GM19328 (cell line): ENCODE measurements around the gene TYRP1.
"Not testable (repeated sequence)": the region's sequence is repeated elsewhere in the genome, so short reads cannot be mapped to it uniquely, and the experiment has no call there.

Experiments used
- ATAC-seq: cut with Tn5 transposase; IDR thresholded peaks from one replicate; pipeline ENCODE4 v1.9.1; 2021; ENCODE audit warnings: mild to moderate bottlenecking, moderate library complexity; ENCODE audit not compliant: unreplicated experiment

TYRP1 gene, protein sequence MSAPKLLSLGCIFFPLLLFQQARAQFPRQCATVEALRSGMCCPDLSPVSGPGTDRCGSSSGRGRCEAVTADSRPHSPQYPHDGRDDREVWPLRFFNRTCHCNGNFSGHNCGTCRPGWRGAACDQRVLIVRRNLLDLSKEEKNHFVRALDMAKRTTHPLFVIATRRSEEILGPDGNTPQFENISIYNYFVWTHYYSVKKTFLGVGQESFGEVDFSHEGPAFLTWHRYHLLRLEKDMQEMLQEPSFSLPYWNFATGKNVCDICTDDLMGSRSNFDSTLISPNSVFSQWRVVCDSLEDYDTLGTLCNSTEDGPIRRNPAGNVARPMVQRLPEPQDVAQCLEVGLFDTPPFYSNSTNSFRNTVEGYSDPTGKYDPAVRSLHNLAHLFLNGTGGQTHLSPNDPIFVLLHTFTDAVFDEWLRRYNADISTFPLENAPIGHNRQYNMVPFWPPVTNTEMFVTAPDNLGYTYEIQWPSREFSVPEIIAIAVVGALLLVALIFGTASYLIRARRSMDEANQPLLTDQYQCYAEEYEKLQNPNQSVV

GRCh38 chr9:12693141-12693540 is at the start of gene TYRP1:
Gene TYRP1 (plus strand): TSS chr9:12693385. CDS start chr9:12693997, 612 bp downstream.
- no peak for ATAC-seq

GRCh38 chr9:12643686-12644085 is 49.5 kb upstream of the TYRP1 start:
- no peak for ATAC-seq

DNA sequence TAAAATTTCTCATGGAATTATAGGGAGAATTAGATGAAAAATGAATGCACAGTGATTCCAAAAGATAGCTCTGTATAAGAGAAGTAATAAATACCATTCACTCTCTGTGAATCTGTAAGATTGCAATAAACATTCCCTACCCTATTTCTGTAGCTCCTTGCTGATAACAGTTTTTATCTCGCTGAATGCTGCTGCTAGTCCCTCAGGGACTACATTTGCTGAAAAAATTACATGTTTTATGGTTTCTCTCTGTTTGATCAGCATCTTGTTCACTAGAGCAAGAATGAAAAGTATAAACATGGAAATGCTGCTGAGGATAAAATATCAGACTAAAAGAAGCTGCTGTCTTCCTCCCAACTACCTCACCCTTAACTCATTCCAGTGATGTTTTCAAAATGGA is 44.3 kb upstream of the TYRP1 start:
- ATAC-seq = no peak

- no peak for ATAC-seq
Measured at GRCh38 chr9:12651125-12651524, 42.1 kb upstream of the TYRP1 start.

DNA sequence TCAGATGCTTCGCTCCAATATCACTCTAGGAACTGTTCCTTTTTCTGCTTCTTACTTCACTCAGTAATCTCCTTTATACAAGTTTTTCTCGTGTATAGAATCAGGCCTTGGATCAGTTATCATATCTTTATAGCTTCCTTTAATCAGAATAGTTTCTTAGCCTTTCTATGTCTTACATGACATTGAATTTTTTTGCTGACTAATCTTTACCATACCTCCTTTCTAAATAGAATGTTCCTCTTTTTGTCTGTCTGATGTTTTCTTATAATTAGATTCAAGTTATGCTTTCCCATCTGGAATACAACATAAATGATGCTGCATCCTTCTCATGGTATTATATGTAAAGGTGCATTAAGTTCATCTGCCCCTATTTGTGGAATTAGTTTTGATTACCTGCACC is 40.2 kb upstream of the TYRP1 start:
- ATAC-seq = no peak

DNA sequence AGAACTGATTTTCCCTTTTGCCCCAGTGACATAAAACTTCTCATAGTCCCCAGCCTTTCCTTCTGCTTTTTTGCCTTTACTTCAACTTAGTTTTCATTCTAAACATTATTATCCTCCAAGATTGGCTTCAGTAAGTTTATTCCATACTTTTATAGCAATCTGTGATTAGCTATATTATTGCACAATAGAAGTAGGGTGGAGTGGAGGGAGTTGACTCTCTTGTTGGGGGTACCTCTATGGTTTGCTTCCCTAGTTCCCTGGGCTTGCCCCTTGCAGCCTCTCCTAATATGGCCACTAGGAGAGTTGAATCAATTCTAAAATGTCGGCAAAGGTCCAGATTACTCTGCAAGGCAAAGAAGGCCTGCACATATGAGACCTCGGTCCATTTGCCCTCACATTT is 36.4 kb upstream of the TYRP1 start:
- ATAC-seq = no peak

- no peak for ATAC-seq
Measured at GRCh38 chr9:12657233-12657632, 36.0 kb upstream of the TYRP1 start.

DNA sequence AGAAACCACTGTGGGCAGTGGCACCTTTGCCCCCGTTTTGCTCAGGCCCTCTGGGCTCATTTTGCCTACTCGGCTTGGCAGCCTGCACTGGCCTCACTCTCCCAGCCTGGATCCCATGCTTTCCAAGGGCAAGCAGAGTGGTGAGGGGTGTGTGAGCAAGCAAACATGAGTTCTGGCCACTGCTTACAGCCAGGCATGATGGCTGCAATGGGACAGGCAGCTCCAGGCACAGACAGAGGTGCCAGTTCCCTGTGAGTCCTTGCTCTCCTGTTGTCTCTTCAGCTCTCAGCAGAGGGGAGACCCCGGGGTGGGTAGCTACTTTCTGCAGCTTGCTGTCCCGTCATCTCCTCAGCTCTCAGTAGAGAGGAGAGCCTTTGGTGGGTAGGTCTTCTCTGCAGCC is 35.2 kb upstream of the TYRP1 start:
- no peak for ATAC-seq

DNA sequence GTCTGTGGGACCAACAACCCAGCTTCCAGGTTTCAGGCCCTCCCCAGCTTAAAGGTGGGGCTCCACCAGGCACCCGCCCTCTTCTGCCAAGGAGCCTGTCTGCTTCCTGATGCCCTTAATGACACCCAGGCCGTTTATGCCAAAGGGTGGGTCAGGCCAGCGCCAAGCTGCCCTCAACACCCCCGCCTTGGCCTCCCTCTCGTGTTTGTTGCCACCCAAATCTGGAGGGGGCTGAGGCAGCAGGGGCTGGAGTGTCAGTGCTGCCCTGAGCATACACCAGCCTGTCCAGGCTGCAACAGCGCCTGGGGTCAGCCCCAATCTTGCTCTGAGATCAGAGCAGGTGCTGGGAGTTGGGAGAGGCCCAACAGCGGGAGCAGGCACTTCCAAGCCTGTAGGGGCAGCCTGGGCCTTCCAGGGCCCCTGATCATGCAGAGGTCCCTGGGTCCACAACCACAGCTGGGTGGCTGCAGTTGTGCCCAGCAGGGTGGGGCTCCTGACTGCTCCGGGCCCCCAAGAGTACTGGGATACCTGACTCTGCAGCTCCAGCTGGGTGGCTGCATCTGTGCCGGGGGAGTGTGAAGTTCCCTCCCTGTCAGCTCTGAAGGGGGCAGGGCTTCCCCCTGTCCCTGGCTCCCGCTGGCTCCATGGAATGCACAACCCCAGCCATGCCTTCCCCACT is 34.5 kb upstream of the TYRP1 start:
- no peak for ATAC-seq

DNA sequence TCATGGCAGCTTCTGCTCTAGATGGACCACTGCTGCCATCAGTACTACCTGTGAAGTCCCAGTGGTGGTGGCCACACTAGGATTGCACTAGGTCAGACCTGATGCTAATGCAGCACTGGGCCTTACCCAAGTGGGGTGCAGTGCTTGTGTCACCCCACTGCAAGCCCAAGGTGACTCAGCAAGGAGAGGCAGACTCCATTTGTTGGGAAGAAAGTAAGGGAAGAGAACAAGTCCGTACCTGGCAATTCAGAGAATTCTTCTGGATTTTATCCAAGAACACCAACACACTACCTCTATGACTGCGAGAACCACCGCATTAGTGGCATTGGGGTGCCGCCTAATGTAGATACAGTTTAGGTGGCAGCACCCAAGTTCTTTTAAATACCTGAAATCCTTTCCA is 34.0 kb upstream of the TYRP1 start:
- no peak for ATAC-seq

DNA sequence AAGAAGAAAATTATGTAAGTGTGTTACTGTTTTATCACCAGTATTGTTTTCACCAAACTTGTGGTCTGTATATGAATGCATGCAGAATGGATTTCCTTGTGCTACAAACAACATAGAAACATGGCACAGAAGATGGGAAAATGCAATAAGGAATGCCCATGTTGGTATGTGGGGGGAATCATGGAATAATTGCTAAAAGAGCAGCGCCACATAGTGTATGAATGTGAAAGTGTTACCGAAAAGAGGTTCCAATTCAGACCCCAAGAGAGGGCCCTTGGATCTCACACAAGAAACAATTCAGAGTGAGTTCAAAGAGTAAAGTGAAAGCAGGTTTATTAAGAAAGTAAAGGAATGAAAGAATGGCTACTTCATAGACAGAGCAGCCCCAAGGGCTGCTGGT is 26.4 kb upstream of the TYRP1 start:
- no peak for ATAC-seq

DNA sequence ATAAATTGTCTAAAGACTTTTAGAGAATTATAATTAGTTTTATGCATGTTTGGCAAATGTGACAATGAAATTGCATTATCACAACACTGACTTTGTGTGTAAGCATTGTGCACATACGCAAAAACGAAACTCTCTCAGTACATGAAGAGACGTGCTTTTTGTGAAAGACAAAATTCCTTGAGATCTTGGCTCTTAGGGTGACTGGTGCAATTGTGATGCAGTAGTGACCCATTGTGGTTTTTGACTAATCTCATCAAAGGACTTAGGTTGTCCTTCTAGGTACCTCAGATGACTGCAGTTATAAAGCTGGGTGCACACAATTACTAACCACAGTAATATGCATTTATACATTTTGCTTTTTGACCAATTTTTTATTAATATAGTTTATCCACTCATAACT is 25.3 kb upstream of the TYRP1 start:
- no peak for ATAC-seq

DNA sequence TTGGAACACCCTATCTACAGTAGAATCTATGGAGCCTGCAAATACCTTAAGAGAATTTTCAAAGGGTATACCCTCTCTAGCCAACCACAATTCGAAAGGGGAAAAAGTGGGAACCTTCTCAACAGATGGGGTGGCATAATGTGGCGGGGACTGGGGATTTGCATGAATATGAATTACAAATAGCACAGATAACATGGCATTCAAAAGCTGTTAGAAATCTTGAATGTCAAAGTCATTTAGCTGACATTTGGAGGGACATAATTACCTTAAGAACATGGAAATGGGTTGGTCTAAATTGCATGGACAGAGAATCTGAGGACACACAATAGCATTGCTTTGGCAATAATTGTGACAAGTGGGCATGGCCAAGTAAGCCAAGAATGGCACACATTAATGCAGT is 23.2 kb upstream of the TYRP1 start:
- ATAC-seq = no peak

GRCh38 chr9:12674961-12675360 is 18.2 kb upstream of the TYRP1 start:
- no peak for ATAC-seq

DNA sequence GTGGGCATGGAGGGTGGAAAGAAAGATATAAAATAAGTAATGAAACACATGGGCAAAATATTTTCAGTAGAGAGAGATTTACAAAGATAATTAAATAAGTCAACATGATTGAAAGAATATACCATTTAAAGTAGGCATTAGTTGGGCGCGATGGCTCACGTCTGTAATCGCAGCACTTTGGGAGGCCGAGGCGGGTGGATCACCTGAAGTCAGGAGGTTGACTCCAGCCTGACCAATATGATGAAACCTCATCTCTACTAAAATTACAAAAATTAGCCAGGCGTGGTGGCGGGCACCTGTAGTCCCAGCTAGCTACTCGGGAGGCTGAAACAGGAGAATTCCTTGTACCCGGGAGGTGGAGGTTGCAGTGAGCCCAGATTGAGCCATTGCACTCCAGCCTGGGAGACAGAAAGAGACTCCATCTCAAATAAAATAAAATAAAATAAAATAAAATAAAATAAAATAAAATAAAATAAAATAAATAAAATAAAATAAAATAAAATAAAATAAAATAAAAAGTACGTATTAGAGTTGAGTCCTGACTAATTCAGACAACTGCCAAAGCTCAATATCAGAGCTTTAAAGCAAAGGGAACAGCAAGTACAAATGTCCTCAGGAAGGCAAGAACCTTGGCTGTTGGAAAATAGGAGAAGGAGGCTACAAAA is 15.6 kb upstream of the TYRP1 start:
- not testable (repeated sequence) for ATAC-seq

DNA sequence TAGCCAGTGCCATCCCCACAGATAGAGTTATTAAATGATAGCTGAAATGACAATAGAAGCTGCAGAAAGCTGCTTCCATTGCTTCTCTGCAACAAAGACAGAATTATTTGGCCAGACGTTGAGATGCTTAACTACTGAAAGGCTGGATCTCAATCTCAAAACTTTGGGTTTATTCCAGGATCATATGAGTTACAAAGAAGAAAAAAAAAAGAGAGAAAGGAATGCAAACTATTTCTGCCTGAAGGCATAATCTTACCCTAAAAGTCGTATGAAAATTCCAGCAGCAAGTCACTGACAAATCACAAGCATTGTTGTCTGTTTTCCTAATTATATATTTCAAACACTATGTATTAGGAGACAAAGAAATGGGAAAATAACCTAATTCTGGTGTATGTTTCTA is 12.8 kb upstream of the TYRP1 start:
- no peak for ATAC-seq

- ATAC-seq = no peak
Measured at GRCh38 chr9:12680757-12681156, 12.4 kb upstream of the TYRP1 start.

DNA sequence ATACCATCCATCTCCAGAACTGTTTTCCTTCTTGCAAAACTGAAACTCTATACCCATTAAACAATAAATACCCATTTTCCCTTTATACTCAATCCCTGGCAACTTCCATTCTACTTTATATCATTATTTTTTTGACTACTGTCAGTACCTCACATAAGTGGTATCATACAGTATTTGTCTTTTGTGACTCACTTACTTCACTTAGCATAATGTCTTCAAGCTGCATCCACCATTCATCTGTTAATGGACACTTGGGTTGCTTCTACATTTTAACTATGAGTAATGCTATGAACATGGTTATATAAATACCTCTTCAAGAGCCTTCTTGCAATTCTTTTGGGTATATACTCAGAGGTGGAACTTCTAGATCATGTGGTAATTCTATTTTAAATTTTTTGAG is 11.6 kb upstream of the TYRP1 start:
- no peak for ATAC-seq

GRCh38 chr9:12684974-12685373 is 8.2 kb upstream of the TYRP1 start:
- ATAC-seq = no peak

DNA sequence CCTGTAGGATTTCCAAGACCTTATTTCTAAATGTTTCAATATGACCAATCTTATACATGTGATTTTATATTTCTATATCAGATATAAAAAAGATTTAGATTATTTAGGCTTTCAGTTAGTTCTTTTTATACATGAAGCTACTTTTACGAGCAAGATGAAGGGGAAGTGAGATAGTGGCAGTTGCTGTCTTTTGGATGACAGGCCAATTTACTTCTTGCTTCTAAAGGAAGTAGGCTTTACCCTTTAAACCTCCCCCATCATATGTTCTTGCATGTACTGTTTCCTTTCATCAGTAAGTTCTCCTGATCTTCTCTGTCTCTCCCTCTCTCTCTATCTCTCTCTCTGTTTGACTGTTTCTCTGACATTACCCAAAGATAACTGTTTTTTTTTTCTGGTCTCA is 4.0 kb upstream of the TYRP1 start:
- no peak for ATAC-seq

- no peak for ATAC-seq
Measured at GRCh38 chr9:12694013-12694412, 828 bp downstream of the TYRP1 start.

GRCh38 chr9:12695474-12695873 is 2.3 kb downstream of the TYRP1 start:
- ATAC-seq = no peak
